GM21526 (cell line): Measurements from ENCODE around the gene SUN2.

ENCODE experiments used
- ATAC-seq: cut with Tn5 transposase; IDR thresholded peaks from one replicate; pipeline ENCODE4 v1.9.1; 2021; ENCODE audit warnings: moderate library complexity; ENCODE audit not compliant: unreplicated experiment, low FRiP score

The SUN2 gene

GRCh38 chr22:38777087-38777671 lies 21.4 kb upstream of the SUN2 start:
- ATAC-seq = no peak

- no peak for ATAC-seq
These were observed 20.3 kb upstream of the SUN2 start for GRCh38 chr22:38776086-38776485.

- no peak for ATAC-seq
These were observed 19.9 kb upstream of the SUN2 start for GRCh38 chr22:38775656-38776055.

GRCh38 chr22:38774496-38775166 lies 18.8 kb upstream of the SUN2 start:
- ATAC-seq = no peak

- no peak for ATAC-seq
These were observed 17.7 kb upstream of the SUN2 start for GRCh38 chr22:38773363-38773946.

- no peak for ATAC-seq
These were observed 16.8 kb upstream of the SUN2 start for GRCh38 chr22:38772623-38772873.

GRCh38 chr22:38770257-38770949 lies 14.6 kb upstream of the SUN2 start:
- no peak for ATAC-seq

GRCh38 chr22:38768036-38768435 lies 12.2 kb upstream of the SUN2 start:
- ATAC-seq = no peak

GRCh38 chr22:38767313-38767712 lies 11.5 kb upstream of the SUN2 start:
- ATAC-seq = no peak

GRCh38 chr22:38766076-38766777 lies 10.4 kb upstream of the SUN2 start:
- ATAC-seq = no peak

- no peak for ATAC-seq
These were observed 6.8 kb upstream of the SUN2 start for GRCh38 chr22:38762551-38762983.

- no peak for ATAC-seq
These were observed 5.7 kb upstream of the SUN2 start for GRCh38 chr22:38761202-38762162.

GRCh38 chr22:38760477-38761201 lies 4.8 kb upstream of the SUN2 start:
- no peak for ATAC-seq

GRCh38 chr22:38759005-38759404 lies 3.2 kb upstream of the SUN2 start:
- no peak for ATAC-seq

- ATAC-seq = no peak
These were observed 2.6 kb upstream of the SUN2 start for GRCh38 chr22:38758276-38758945.

- no peak for ATAC-seq
These were observed 1.6 kb upstream of the SUN2 start for GRCh38 chr22:38757464-38757757.

GRCh38 chr22:38756711-38757463 lies 1.1 kb upstream of the SUN2 start:
- no peak for ATAC-seq

GRCh38 chr22:38755155-38755910 lies 465 bp downstream of the SUN2 start:
- ATAC-seq = peak; percentile 32
